A549 (cell line): Measurements from ENCODE around the gene GPM6B.

Experiments used
- BHLHE40 ChIP-seq: IDR thresholded peaks from 2 replicates; pipeline ENCODE4 v1.6.1; 2012; ENCODE audit warnings: low read depth, low read length, inconsistent platforms
- CBX8 ChIP-seq: fragments of 200-600 bp; sonication (generic); IDR thresholded peaks from 2 replicates; pipeline ENCODE4 v1.6.1; 2016
- CTCF ChIP-seq: fragments of >200 bp; sonication (Bioruptor Twin); formaldehyde crosslinking; IDR thresholded peaks from 3 replicates; pipeline ENCODE4 v1.5.1; 2016
- E2F6 ChIP-seq: IDR thresholded peaks from 2 replicates; pipeline ENCODE4 v1.6.1; 2012; ENCODE audit warnings: low read depth, borderline replicate concordance
- MAX ChIP-seq: IDR thresholded peaks from 2 replicates; pipeline ENCODE4 v1.6.1; 2012
- MYC ChIP-seq: IDR thresholded peaks from 2 replicates; pipeline ENCODE4 v1.6.1; 2012; ENCODE audit warnings: mild to moderate bottlenecking, inconsistent platforms, low read length, improper control_type of control experiment, borderline replicate concordance
- POLR2A ChIP-seq: IDR thresholded peaks from 2 replicates; pipeline ENCODE4 v1.6.1; 2012; ENCODE audit warnings: mild to moderate bottlenecking, low read length
- POLR2AphosphoS2 ChIP-seq: conservative IDR thresholded peaks from 2 replicates; pipeline ENCODE4 v1.6.1; 2012; ENCODE audit warnings: low read length, improper control_type of control experiment, inconsistent platforms
- RCOR1 ChIP-seq: fragments of 150-350 bp; IDR thresholded peaks from 2 replicates; pipeline ENCODE4 v1.6.1; 2014; ENCODE audit warnings: antibody characterized with exemption, low read length, low read depth
- REST ChIP-seq: fragments of 200-600 bp; sonication (generic); IDR thresholded peaks from 2 replicates; pipeline ENCODE4 v1.6.1; 2016; ENCODE audit warnings: antibody characterized with exemption, mild to moderate bottlenecking, moderate library complexity
- RFX5 ChIP-seq: fragments of 450-650 bp; IDR thresholded peaks from 2 replicates; pipeline ENCODE4 v1.7.1; 2014; ENCODE audit warnings: antibody characterized with exemption, mild to moderate bottlenecking, moderate library complexity
- SREBF2 ChIP-seq: fragments of 450-650 bp; IDR thresholded peaks from 2 replicates; pipeline ENCODE4 v1.6.1; 2014; ENCODE audit warnings: mild to moderate bottlenecking, moderate library complexity

GRCh38 chrX:13732246-13733067 lies 84.4 kb downstream of the GPM6B start:
- TF ChIP-seq CTCF (no peak), MYC (no peak), MAX (no peak), BHLHE40 (no peak), POLR2A (no peak), REST (no peak), POLR2AphosphoS2 (no peak), SREBF2 (no peak), E2F6 (no peak), CBX8 (no peak), RFX5 (no peak), RCOR1 (no peak)
